Right atrium auricular region (tissue), 2 donors: Measurements from ENCODE around the gene UTS2. TPM values are rescaled to one million over a fixed set of nuclear protein-coding genes. Genes with fewer than 3 reads are reported as not detected.

Experiments
- DNase-seq: peaks from one replicate; pipeline ENCODE4 v3.0.0-alpha.2; 2019; ENCODE audit warnings: low spot score
- H3K27ac ChIP-seq, 2 donors: fragments of 200-600 bp; sonication (generic); 1 replicate in 1 of 2; 2 replicates in 1 of 2; pipeline ENCODE4 v1.5.1; 2016 to 2019
- H3K27me3 ChIP-seq, 2 donors: fragments of 200-600 bp; sonication (generic); one replicate each; pipeline versions ENCODE4 v1.5.1 to v1.6.0; 2017 to 2019
- H3K36me3 ChIP-seq: fragments of 200-600 bp; sonication (generic); one replicate; pipeline ENCODE4 v1.5.1; 2016
- H3K4me1 ChIP-seq, 2 donors: fragments of 200-600 bp; sonication (generic); one replicate each; pipeline versions ENCODE4 v1.5.1 to v1.6.0; 2017 to 2019
- H3K4me3 ChIP-seq, 2 donors: fragments of 200-600 bp; sonication (generic); 1 replicate in 1 of 2; 2 replicates in 1 of 2; pipeline ENCODE4 v1.5.1; 2017 to 2019; ENCODE audit warnings: mild to moderate bottlenecking in 1 of 2, moderate library complexity in 1 of 2
- H3K9me3 ChIP-seq, 2 donors: fragments of 200-600 bp; sonication (generic); one replicate each; pipeline ENCODE4 v1.5.1; 2019
- CTCF ChIP-seq, 2 donors: fragments of 200-600 bp; sonication (generic); IDR thresholded peaks; one replicate each; pipeline ENCODE4 v1.5.1; 2019; ENCODE audit warnings: antibody characterized with exemption in 2 of 2
- total RNA-seq, 2 donors: library from RNA; depleted of rRNA; stranded (reverse); fragments of >200 nt; gene quantifications; one replicate each; pipeline ENCODE4 v1.1.0, GENCODE V29; 2016

Gene UTS2
- total RNA-seq, 2 donors from 2014 or later = not detected

- Histone ChIP-seq H3K4me1 (no peaks in the 10 kb centered on the region), H3K4me3 (no peak overlapping the region), H3K27ac (no peak overlapping the region), H3K36me3 (no peaks in the 10 kb centered on the region), H3K27me3 (no peaks in the 10 kb centered on the region), H3K9me3 (no peaks in the 10 kb centered on the region)
- TF ChIP-seq CTCF (IDR thresholded peaks at IDR 0.05) = no peak
- DNase-seq = no peak
Measured at GRCh38 chr1:7869136-7869920, 16.5 kb upstream of the UTS2 start.

- TF ChIP-seq CTCF (IDR thresholded peaks at IDR 0.05) = no peak
- DNase-seq = no peak
- no peaks in the 10 kb centered on the region for H3K36me3 ChIP-seq
- H3K27me3 ChIP-seq = no peaks in the 10 kb centered on the region
- no peak overlapping the region for H3K4me3 ChIP-seq
- H3K27ac ChIP-seq = no peak overlapping the region
- H3K9me3 ChIP-seq = no peaks in the 10 kb centered on the region
- no peaks in the 10 kb centered on the region for H3K4me1 ChIP-seq
Measured at GRCh38 chr1:7868070-7868780, 15.4 kb upstream of the UTS2 start.

GRCh38 chr1:7865978-7866377 lies 13.1 kb upstream of the UTS2 start:
- no peak overlapping the region for H3K27ac ChIP-seq
- TF ChIP-seq CTCF (IDR thresholded peaks at IDR 0.05) = no peak
- no peaks in the 10 kb centered on the region for H3K9me3 ChIP-seq
- H3K36me3 ChIP-seq = no peaks in the 10 kb centered on the region
- no peaks in the 10 kb centered on the region for H3K27me3 ChIP-seq
- DNase-seq = no peak
- no peaks in the 10 kb centered on the region for H3K4me1 ChIP-seq
- H3K4me3 ChIP-seq = no peak overlapping the region

GRCh38 chr1:7863756-7864328 lies 11.0 kb upstream of the UTS2 start:
- Histone ChIP-seq H3K27ac (no peak overlapping the region), H3K9me3 (no peaks in the 10 kb centered on the region), H3K4me1 (no peaks in the 10 kb centered on the region), H3K36me3 (no peaks in the 10 kb centered on the region), H3K27me3 (no peaks in the 10 kb centered on the region), H3K4me3 (no peak overlapping the region)
- no peak for DNase-seq
- TF ChIP-seq CTCF (IDR thresholded peaks at IDR 0.05) = no peak

- TF ChIP-seq CTCF (IDR thresholded peaks at IDR 0.05) = no peak
Measured at GRCh38 chr1:7862211-7863060, 9.6 kb upstream of the UTS2 start.

More at GRCh38 chr1:7862211-7863060, 9.6 kb upstream of the UTS2 start:
- H3K9me3 ChIP-seq = no peaks in the 10 kb centered on the region
- H3K27me3 ChIP-seq = no peaks in the 10 kb centered on the region
- H3K4me3 ChIP-seq = no peak overlapping the region
- H3K36me3 ChIP-seq = no peaks in the 10 kb centered on the region
- H3K27ac ChIP-seq = no peak overlapping the region
- no peak for DNase-seq
- no peaks in the 10 kb centered on the region for H3K4me1 ChIP-seq
